GM19328 (cell line): ENCODE data around the gene PHOX2B.

Source experiments
- ATAC-seq: cut with Tn5 transposase; IDR thresholded peaks from one replicate; pipeline ENCODE4 v1.9.1; 2021; ENCODE audit warnings: mild to moderate bottlenecking, moderate library complexity; ENCODE audit not compliant: unreplicated experiment

Gene PHOX2B

DNA sequence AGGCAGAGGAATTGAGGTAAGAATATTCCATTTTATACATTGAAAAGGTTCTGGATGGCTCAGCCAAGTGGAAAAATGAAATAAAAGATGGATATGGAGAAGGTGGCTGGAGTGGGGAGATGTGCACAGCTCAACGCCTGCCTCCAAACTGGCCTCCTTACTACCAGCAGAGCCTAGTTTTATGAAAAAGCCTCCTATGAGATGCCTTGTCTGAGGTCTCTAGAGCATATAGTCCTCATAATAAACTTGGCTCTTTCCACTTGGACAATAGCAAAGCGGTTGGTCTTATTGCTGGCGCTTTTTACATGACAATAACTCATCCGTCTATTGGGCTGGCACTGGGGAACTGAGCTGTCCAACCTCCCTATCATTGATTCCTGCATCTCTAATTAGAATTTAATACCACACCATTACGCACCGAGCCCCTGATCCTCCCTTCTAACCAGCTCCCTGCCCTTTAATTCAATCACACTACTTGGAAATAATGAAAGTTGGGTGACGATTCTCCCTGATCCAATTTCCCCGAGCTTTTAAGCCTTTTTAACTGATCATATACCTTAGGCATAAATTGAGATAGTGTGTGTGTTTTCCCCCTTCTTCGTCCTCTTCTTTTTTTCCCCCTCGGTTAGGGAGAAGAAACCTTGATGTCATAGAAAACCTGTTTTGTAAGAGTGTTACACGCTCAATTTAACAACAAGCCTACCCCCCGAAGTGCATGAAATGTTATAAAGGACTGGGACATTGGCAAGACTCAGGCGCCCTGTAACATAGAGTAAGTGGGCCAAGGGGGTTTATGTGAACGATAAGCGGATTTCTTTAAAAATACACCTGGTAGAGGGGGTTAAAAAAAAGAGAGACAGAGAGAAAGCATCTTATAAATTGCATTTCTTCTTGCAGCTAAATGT, at the start of gene PHOX2B:
Gene PHOX2B, minus strand, starts transcription at position 155 of the 905 bp plus-strand sequence. Its CDS starts 115 bp downstream, at position 40.
- ATAC-seq, result no peak

DNA sequence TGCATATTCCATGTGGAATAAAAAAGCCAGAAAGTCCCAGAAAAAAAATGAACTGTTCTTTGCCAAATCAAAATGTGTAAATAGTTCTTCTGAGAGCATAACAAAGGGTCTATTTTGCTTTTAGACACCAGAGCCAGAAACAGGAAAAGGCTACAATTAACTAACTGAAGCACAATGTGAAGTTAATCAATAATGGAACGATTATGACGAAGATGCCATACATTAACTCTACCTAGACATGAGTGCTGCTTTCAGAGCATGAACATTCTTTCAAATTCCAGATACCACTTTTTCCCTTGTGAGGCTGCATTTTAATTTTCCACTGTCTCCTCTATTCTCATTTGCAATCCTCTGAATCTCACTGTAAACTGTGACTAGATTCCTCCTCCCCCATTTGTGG, 48.7 kb upstream of the PHOX2B start:
- ATAC-seq, result no peak

DNA sequence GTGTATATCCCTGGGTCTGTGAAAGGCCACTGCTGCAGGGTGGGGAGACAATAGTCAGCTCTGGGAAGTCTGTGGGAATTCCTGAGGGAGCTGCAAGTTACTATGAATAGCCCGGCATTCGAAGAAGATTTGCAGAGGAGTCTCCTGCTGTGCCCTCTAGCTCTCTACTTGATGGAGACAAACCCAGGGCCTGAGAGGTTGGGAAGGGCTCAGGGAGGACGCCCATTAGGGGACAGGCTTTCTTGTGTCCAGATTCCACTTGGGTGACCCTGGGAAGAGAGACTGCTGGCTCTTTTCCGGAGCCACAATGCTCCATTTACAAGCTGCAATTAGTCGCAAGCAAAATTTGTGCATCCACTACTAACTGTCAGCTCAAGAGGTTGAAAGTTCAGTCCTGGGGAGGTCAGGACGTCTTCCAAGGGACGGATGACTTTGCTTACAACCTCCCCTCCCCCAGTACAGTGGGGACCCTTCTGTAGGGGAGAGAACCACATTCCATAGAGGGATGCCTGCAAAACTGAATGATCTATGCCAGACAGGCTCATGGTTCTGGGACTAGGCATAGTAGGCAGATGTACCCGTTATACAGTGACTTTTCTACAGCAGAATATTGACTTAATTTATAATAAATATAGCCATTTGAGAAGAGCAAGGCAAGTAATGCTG, 48.2 kb upstream of the PHOX2B start:
- no peak for ATAC-seq

GRCh38 chr4:41795796-41796385, 47.4 kb upstream of the PHOX2B start:
- ATAC-seq, result no peak

DNA sequence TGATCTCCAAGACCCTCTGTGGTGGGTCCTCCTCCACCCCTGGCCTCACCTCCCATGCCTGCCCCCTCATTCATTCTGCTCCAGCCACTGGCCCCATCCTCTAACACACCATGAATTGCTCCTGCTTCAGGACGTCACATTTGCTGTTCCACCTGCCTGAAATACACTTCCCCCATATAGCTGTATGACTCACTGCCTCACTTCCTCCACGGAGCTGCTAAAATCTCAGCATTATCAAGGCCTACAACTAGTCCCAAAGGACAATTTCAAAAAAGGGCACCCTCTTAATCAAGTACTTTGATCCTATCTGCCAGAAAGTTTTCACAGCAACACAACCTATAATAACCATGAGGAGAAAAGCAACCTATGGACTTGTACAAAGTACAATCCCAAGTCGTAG, 43.6 kb upstream of the PHOX2B start:
- no peak for ATAC-seq

DNA sequence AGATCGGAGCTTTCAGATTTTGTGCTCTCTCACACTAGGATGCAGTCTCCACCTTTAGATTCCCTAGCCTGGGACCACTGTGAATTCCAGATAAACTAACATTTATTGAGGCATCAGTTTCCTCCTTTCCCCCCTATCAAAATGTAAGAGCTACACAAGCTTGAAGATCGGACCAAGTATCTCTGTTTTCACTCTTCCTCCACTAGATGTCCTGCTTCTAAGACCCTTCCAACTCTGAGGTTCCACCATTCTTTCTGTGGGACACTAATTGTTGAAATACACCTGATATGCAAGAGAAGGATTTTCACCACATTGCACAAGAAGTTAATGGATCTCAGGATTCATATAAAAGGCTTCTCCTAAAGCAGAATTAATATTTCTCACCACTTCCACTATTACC, 43.0 kb upstream of the PHOX2B start:
- no peak for ATAC-seq

DNA sequence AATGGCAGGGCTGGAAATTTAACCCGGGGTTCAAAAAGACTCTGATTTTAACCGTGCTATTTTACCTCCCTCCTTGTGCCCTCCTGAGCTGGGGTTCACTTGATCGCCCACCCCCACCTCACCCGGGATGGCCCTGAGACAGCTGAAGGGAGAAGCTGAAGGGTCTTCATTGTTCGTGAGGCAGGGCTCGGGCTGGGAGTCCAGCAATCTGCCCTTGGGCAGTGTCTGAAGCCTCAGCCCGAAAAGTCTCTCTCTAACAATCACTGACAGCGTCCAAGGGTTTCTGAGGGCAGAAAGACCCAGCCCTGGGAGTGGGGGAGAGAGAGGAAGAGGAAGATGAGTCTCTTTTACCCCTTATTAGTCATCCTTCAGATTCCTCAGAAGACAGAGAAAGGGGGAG, 39.4 kb upstream of the PHOX2B start:
- ATAC-seq, result no peak

DNA sequence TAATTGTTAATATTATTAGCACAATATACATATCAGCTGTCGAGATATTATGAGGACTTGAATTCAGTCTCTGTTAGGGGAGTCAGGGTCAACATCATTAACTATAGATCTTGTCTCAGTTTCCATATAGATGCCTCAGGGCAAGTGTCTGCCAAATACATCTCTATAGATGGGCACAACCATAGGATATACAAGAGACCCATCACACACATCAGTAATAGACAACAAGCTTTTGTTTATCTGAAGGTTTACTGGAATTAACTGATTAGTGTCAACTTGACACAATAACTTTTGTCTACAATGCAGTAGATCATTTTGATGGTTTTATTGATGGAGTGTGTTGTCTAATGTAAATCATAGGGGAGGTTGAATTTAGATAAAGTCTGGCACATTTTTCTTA, 37.1 kb upstream of the PHOX2B start:
- ATAC-seq, result no peak

DNA sequence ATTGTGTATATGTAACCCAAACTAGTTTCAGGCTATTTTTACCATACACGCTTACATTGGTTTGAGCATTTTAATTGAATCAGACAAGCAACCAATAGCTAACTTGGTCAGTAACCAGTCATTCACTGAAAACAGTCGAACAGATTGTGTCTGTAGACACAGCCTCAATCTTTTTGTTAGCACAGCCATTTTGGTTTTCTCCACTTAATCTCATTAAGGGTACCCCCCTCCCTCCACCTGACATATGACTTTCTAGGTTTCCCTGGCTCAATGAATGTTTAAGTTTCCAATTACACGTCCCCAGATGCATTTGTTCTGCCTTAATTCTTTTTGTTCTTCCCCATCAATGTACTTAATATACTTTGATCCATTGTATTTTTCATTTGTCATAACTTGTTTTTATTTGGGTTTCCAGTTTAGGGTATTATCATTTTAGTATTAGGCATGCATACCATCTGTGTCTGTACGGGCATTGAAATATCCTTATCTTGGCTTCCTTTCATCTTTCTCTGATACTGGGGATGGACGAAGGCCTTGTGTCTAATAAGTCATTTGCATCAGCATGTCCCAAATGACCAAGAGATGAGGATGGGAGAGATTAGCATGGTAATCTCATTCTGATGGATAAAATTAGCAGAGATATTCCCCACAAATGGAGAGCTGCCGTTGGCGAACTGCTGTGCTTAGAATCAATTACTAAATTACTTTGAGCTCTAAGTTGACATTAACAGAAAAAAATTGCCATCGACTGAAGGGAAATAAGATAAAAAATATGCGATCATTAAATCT, 35.9 kb upstream of the PHOX2B start:
- ATAC-seq, result no peak

DNA sequence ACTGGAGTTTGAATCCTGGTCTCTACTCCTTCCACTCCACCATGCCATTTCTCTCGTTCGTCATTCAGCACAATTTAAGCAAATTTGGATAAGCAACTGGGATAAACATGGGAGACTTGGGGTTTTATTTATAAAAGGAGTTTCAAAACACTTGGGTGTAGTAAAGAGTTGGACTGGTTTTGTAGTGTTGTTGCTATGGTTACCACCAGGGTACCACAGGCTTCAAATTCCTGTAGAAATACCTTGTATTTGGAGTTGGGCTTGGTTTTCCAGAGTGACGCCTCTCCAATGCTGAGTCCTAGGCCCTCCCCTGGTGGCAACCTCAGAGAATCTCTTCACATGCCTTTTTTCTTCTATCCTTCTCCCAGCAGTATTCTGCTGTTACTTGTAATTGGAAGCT, 27.9 kb upstream of the PHOX2B start:
- ATAC-seq, result no peak

DNA sequence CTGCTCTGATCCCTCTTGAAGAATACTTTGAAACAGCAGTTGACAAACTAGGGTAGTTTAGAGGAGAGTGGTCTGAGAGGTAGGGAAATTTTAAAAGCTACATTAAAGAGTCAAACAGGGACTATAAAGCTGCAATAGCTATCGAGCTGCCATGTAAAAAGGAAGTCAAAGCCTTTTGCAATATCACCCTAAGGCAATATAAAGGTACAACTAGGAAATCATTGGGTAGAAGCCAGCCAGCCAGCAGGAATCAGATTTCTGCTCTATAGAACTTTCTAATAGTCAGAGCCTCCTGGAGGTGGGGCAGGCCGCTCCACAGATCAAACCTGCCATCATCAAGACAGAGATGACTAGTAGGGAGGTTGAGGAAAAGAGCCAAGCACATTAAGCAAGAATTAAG, 15.2 kb upstream of the PHOX2B start:
- ATAC-seq, result no peak

DNA sequence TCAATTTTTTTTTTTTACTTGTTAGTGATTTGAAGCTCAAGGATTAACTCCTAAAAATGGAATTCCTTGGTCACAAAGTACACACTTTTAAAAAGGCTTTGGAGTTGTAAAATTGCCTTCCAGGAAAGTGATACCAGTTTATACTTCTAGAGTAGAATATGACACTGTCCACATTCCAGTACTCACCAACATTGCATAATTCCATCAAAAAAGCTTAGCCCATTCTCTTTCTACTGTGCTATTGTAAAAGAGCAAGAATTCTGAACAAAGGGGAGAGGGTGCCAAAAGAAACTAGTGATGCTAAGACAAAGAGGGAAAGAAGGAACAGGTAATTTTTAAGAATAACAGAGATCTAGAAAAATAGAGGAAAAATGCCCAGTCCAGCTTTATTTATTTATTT, 10.4 kb upstream of the PHOX2B start:
- no peak for ATAC-seq

DNA sequence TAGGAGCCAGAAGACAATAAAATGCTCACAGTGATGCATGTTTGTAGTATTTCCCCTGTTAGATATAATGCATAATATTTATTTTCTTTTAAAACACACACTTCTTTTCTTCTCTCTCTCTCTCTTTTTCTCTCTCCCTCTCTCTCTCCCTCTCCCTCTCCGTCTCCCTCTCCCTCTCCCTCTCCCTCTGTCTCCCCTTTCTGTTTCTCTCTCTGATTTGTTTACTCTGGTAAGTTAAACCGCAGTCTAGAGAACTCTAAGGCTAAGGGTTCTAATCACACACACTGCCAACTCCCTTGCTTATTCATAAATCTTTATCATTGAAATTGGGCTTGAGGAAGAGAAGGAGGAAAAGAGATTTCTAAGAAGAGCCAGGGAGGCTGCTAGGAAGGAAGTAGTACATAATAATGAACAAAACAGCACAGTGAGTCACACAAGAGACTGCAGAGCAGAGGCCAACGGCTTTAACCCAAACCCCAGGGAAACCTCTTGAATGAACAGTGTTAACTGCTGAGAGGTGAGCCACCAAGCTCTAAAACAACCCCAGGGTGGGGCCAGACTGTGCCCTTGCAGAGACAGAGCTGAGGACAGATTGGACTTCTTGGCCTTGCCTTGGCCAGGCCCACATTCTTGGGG, 9.1 kb upstream of the PHOX2B start:
- ATAC-seq, result no peak

- ATAC-seq, result no peak
Observed at GRCh38 chr4:41753942-41754341, 5.4 kb upstream of the PHOX2B start.

GRCh38 chr4:41752081-41752836, 3.7 kb upstream of the PHOX2B start:
- no peak for ATAC-seq

GRCh38 chr4:41751449-41752061, 3.0 kb upstream of the PHOX2B start:
- ATAC-seq, result no peak

- no peak for ATAC-seq
Observed at GRCh38 chr4:41750626-41751448, 2.3 kb upstream of the PHOX2B start.

GRCh38 chr4:41750121-41750625, 1.6 kb upstream of the PHOX2B start:
- no peak for ATAC-seq
